22Rv1 (cell line): Measurements from ENCODE around the gene DPP4.

Experiments
- H3K27ac ChIP-seq: fragments of 450-650 bp; 2 replicates; pipeline ENCODE4 v1.5.1; 2017
- ZFX ChIP-seq: fragments of 450-650 bp; IDR thresholded peaks from 2 replicates; pipeline ENCODE4 v1.6.1; 2017; ENCODE audit warnings: antibody characterized with exemption, borderline replicate concordance
- TF ChIP-seq, protein P1 (sequence below): fragments of 450-650 bp; IDR thresholded peaks from 2 replicates; pipeline ENCODE4 v1.5.1; 2017; ENCODE audit warnings: mild to moderate bottlenecking

Gene DPP4

DNA sequence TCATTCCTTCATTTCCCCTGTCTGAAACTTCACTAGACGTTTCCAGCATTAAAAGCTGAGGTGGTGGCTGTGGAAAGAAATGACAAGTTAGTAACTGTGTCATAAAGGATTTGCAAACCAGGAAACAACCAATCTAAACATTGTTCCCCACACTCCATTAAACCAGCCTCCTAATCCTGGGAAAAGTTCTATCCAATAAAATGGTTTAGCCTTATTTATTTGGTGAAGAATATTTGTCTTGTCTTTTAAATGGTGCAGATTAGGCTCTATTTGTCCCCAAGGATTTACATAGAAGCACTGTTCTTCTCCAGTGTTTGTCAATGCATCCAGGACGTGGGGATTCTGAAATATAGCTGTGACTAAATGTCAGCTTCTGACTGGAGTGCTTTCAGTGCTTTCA, 10.5 kb upstream of the DPP4 start:
- TF ChIP-seq ZFX: no peak
- TF ChIP-seq, protein P1, sequence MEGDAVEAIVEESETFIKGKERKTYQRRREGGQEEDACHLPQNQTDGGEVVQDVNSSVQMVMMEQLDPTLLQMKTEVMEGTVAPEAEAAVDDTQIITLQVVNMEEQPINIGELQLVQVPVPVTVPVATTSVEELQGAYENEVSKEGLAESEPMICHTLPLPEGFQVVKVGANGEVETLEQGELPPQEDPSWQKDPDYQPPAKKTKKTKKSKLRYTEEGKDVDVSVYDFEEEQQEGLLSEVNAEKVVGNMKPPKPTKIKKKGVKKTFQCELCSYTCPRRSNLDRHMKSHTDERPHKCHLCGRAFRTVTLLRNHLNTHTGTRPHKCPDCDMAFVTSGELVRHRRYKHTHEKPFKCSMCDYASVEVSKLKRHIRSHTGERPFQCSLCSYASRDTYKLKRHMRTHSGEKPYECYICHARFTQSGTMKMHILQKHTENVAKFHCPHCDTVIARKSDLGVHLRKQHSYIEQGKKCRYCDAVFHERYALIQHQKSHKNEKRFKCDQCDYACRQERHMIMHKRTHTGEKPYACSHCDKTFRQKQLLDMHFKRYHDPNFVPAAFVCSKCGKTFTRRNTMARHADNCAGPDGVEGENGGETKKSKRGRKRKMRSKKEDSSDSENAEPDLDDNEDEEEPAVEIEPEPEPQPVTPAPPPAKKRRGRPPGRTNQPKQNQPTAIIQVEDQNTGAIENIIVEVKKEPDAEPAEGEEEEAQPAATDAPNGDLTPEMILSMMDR: no peak
- H3K27ac ChIP-seq: peak overlapping the region; percentile 49

- H3K27ac ChIP-seq: no peak overlapping the region
Measured at GRCh38 chr2:162082681-162083080, 8.7 kb upstream of the DPP4 start.

GRCh38 chr2:162082036-162082435, 8.0 kb upstream of the DPP4 start:
- no peak for TF ChIP-seq ZFX
- TF ChIP-seq, protein P1: no peak
- no peak overlapping the region for H3K27ac ChIP-seq

More at GRCh38 chr2:162082681-162083080, 8.7 kb upstream of the DPP4 start:
- TF ChIP-seq ZFX: no peak
- TF ChIP-seq, protein P1: no peak

DNA sequence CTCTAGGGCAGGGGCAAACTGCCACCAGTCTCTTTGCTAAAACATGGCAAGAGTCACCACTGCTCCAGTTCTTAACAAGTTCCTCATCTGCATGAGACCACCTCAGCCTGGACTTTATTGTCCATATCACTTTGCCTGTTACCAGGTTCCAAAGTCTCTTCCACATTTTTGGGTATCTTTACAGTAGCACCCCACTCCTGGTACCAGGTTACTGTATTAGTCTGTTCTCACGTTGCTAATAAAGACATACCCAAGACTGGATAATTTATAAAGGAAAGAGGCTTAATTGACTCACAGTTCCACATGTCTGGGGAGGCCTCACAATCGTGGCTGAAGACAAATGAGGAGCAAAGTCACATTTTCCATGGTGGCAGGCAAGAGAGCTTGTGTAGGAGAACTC, 5.5 kb upstream of the DPP4 start:
- H3K27ac ChIP-seq: no peak overlapping the region
- no peak for TF ChIP-seq ZFX
- TF ChIP-seq, protein P1: no peak

DNA sequence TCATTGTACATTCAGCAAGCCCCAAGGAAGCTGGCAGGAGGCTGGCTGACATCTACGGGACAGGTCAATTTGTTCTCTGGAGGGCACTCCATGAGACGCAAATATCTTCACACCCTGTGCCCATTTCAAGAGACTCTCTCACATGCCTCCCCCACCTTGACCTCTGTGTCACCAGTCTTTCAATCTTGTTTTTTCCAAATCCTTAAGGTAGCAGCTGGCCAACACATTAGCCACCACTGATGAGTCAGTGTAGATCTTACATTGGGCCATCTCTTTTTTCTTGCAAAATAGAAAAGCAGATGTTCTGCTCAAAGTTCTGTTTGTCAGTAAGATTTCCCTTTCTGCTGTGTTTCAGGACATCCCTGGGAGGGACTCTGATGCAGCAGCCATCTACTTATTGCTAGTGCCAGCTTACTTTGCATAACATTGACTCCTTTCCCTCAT, 1.7 kb upstream of the DPP4 start:
- no peak overlapping the region for H3K27ac ChIP-seq
- TF ChIP-seq, protein P1: no peak
- TF ChIP-seq ZFX: no peak

DNA sequence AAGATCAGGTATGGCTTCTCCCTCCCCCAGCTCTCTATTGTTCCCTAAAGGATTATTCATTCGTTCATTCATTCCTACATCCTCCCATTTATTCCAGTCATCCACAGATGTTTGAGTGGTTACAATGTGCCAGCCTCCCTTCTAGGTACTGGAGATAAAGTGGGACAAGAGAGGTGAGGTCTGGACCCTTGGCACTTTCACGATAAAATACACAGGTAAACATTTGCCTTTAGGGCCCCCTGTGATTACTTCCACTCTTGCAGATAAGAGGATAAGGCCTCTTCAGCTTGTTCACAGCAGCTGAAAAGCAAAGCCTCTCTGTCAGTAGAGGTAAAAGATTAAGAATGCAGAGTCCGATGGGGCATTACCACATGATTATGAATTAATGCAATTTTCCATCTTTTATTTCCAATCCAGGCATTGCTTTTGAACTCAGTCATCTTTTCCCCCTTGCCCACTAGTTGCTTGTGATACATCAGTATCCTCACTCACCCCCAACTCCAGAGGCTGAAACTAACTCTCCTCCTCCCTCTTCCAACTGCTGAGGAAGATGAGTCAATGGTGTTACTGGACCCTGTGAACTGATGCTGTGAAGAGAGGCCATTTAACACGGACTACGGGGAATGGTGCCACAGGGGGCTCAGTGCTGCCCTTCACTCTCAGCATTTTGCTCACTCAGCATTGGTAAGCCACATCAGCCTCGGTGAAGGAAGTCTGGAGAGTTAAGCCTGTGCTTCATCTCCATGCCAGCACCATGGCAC, 1.1 kb upstream of the DPP4 start:
- peak overlapping the region; percentile 33; the same call in 1 of the 2 replicates for H3K27ac ChIP-seq

GRCh38 chr2:162074632-162074895, 549 bp upstream of the DPP4 start:
- H3K27ac ChIP-seq: peak overlapping the region; percentile 33
- no peak for TF ChIP-seq ZFX
- TF ChIP-seq, protein P1: no peak

More for the DNA sequence above, 1.1 kb upstream of the DPP4 start:
- TF ChIP-seq, protein P1: no peak
- TF ChIP-seq ZFX: no peak
